ENCODE data around the gene PRRT1. TPM values are rescaled to one million over a fixed set of nuclear protein-coding genes. Genes with fewer than 3 reads are reported as not detected.

Gene PRRT1
- polyA plus RNA-seq, 2 of the 4 experiments (the other 2 are of a cell fraction) = 0.19 to 0.63 TPM

- Histone ChIP-seq H3K27ac (peak within 1 kb of the TSS; percentile 30 to 100; a peak in 4 of 6 replicates), H3K4me2 (peak within 1 kb of the TSS; percentile 23; the same call in 1 of the 3 replicates), H3K4me3 (no peak within 1 kb of the TSS), H3K4me1 (peaks cover 39% of the 10 kb centered on the region), H3K9me3 (no peaks in the 10 kb centered on the region)
- CTCF ChIA-PET = interaction anchor here (0.6 to 2.3 kb wide), 4 partner anchors 38 to 164 kb away, joined by 3 to 10 read pairs (median 4); no protein-coding TSS in a partner anchor
- FAIRE-seq (no peak), DNase-seq (ENCODE audit: low read depth in 1 of 2, low spot score in 1 of 2) (no peak), ATAC-seq (no peak)
- POLR2A ChIA-PET = no interaction called here
- TF ChIP-seq HEYL (CRISPR knock-in tag; IDR thresholded peaks at IDR 0.05) (no peak), MYC (IDR thresholded peaks at IDR 0.05; ENCODE audit: borderline replicate concordance, low read length) (no peak), PHF8 (IDR thresholded peaks at IDR 0.05; ENCODE audit: borderline replicate concordance, low read depth) (no peak), EHF (CRISPR knock-in tag; IDR thresholded peaks at IDR 0.05) (no peak), CHD4 (IDR thresholded peaks at IDR 0.05; ENCODE audit: borderline replicate concordance) (no peak), EP300 (IDR thresholded peaks at IDR 0.05) (no peak), POLR2AphosphoS2 (conservative IDR thresholded peaks at IDR 0.05; ENCODE audit: low read length) (no peak), BHLHE40 (IDR thresholded peaks at IDR 0.05; ENCODE audit: low read depth, low read length) (no peak), NFE2L2 (conservative IDR thresholded peaks at IDR 0.05; ENCODE audit: low read length) (no peak), RFX5 (IDR thresholded peaks at IDR 0.05) (no peak), RARB (CRISPR knock-in tag; IDR thresholded peaks at IDR 0.05) (no peak), TP53 (CRISPR knock-in tag; IDR thresholded peaks at IDR 0.05) (no peak), KDM1A (IDR thresholded peaks at IDR 0.05; ENCODE audit: low read depth) (no peak), SMC3 (IDR thresholded peaks at IDR 0.05) (no peak), CBX2 (IDR thresholded peaks at IDR 0.05; ENCODE audit: borderline replicate concordance, low read depth) (no peak), CEBPB (IDR thresholded peaks at IDR 0.05) (no peak), MAZ (IDR thresholded peaks at IDR 0.05; ENCODE audit: borderline replicate concordance, low read depth, low read length) (no peak)
- TF ChIP-seq, protein P1, sequence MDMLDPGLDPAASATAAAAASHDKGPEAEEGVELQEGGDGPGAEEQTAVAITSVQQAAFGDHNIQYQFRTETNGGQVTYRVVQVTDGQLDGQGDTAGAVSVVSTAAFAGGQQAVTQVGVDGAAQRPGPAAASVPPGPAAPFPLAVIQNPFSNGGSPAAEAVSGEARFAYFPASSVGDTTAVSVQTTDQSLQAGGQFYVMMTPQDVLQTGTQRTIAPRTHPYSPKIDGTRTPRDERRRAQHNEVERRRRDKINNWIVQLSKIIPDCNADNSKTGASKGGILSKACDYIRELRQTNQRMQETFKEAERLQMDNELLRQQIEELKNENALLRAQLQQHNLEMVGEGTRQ (IDR thresholded peaks at IDR 0.05) = no peak
- TF ChIP-seq, protein P2, sequence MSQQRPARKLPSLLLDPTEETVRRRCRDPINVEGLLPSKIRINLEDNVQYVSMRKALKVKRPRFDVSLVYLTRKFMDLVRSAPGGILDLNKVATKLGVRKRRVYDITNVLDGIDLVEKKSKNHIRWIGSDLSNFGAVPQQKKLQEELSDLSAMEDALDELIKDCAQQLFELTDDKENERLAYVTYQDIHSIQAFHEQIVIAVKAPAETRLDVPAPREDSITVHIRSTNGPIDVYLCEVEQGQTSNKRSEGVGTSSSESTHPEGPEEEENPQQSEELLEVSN (IDR thresholded peaks at IDR 0.05; ENCODE audit: borderline replicate concordance, low read depth) = no peak
- TF ChIP-seq, protein P3, sequence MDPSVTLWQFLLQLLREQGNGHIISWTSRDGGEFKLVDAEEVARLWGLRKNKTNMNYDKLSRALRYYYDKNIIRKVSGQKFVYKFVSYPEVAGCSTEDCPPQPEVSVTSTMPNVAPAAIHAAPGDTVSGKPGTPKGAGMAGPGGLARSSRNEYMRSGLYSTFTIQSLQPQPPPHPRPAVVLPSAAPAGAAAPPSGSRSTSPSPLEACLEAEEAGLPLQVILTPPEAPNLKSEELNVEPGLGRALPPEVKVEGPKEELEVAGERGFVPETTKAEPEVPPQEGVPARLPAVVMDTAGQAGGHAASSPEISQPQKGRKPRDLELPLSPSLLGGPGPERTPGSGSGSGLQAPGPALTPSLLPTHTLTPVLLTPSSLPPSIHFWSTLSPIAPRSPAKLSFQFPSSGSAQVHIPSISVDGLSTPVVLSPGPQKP (IDR thresholded peaks at IDR 0.05; ENCODE audit: low read depth, low read length) = no peak
- 77% methylated on average over 5 of the region's 5 CpGs for WGBS (ENCODE audit: missing lambda C conversion rate)
Observed at GRCh38 chr6:32192608-32193039, 40.9 kb upstream of the PRRT1 start, which contains the start of gene GPSM3. TSS of gene GPSM3 (minus strand) at chr6:32192643. CDS start at chr6:32192513, 130 bp downstream.

GRCh38 chr6:32191696-32192607, 40.2 kb upstream of the PRRT1 start:
- POLR2A ChIA-PET = no interaction called here
- Histone ChIP-seq H3K4me3 (no peak overlapping the region), H3K4me1 (peaks cover 33% of the 10 kb centered on the region), H3K27ac (peak overlapping the region; percentile 30 to 100; a peak in 4 of 6 replicates), H3K9me3 (no peaks in the 10 kb centered on the region), H3K4me2 (peak overlapping the region; percentile 23; the same call in 1 of the 3 replicates)
- CTCF ChIA-PET = interaction anchor here (0.6 to 2.3 kb wide), 5 partner anchors 38 to 165 kb away, joined by 3 to 10 read pairs (median 4); no protein-coding TSS in a partner anchor
- DNase-seq (ENCODE audit: low read depth in 1 of 2, low spot score in 1 of 2) = no peak
- FAIRE-seq = no peak
- TF ChIP-seq HEYL (CRISPR knock-in tag; IDR thresholded peaks at IDR 0.05) (no peak), NR3C1 (IDR thresholded peaks at IDR 0.05) (no peak), ZNF302 (CRISPR knock-in tag; IDR thresholded peaks at IDR 0.05) (no peak), POLR2A (IDR thresholded peaks at IDR 0.05; ENCODE audit: low read length) (no peak), RCOR1 (IDR thresholded peaks at IDR 0.05; ENCODE audit: low read depth, low read length) (no peak), MAFK (IDR thresholded peaks at IDR 0.05; ENCODE audit: partially characterized antibody) (no peak), MAX (IDR thresholded peaks at IDR 0.05) (no peak), CHD2 (IDR thresholded peaks at IDR 0.05; ENCODE audit: low read length, partially characterized antibody) (no peak), MYC (IDR thresholded peaks at IDR 0.05; ENCODE audit: borderline replicate concordance, low read length) (no peak), RAD21 (conservative IDR thresholded peaks at IDR 0.05 in 1 of 2, IDR thresholded peaks at IDR 0.05 in 1 of 2) (no peak), CBX2 (IDR thresholded peaks at IDR 0.05; ENCODE audit: borderline replicate concordance, low read depth) (no peak)
- ATAC-seq = no peak
- WGBS (ENCODE audit: missing lambda C conversion rate) = 83% methylated on average over 15 of the region's 15 CpGs
